ENCODE results near the gene EPOP. TPM values are rescaled to one million over a fixed set of nuclear protein-coding genes. Genes with fewer than 3 reads are reported as not detected.

Gene EPOP
- total RNA-seq (0.26 and 0.33 TPM in 2 replicates), polyA plus RNA-seq (0.14 and 0.24 TPM in 2 replicates), polyA minus RNA-seq (ENCODE audit: low replicate concordance) (0.30 and 0.90 TPM in 2 replicates)
- polyA plus RNA-seq (2012): 0.44 and 0.48 TPM in 2 replicates

GRCh38 chr17:38674749-38675615 is at the start of gene EPOP:
Gene EPOP (minus strand): TSS chr17:38674957. CDS start chr17:38674495, 462 bp downstream.
- H3K36me3 ChIP-seq (ENCODE audit: control insufficient read depth, insufficient read depth, low read length): no peaks in the 10 kb centered on the region
- H3K9me3 ChIP-seq (ENCODE audit: control insufficient read depth, insufficient read depth, low read depth, low read length): no peaks in the 10 kb centered on the region
- peak within 1 kb of the TSS in 1 of 4 experiments; percentile 55 for H3K4me3 ChIP-seq (replicated peaks in 1 of 4; ENCODE audit: control extremely low read depth in 1 of 4, insufficient read depth in 1 of 4, low read depth in 3 of 4, low read length in 4 of 4)
- peak; percentile 68 to 79 for DNase-seq (ENCODE audit: low read depth in 2 of 2)
- no peak for TF ChIP-seq EZH2 (IDR thresholded peaks at IDR 0.05; ENCODE audit: low read length, missing control alignments)
- TF ChIP-seq CTCF (conservative IDR thresholded peaks at IDR 0.05 in 1 of 2, IDR thresholded peaks at IDR 0.05 in 1 of 2; ENCODE audit: low read depth in 1 of 2, low read length in 2 of 2): no peak
- no peaks in the 10 kb centered on the region for H4K20me1 ChIP-seq (ENCODE audit: control insufficient read depth, extremely low read depth, insufficient read depth, low read length)
- H3K4me1 ChIP-seq (ENCODE audit: control insufficient read depth, extremely low read depth, insufficient read depth, low read length): peaks cover 2% of the 10 kb centered on the region
- H2AFZ ChIP-seq (ENCODE audit: low read length): no peak within 1 kb of the TSS
- peak within 1 kb of the TSS; percentile 75 for H3K4me2 ChIP-seq (ENCODE audit: extremely low read depth, insufficient read depth, low read length)
- peak within 1 kb of the TSS; percentile 25 for H3K9ac ChIP-seq (ENCODE audit: insufficient read depth, low read length)
- H3K79me2 ChIP-seq (ENCODE audit: control insufficient read depth, insufficient read depth, low read length): no peaks in the 10 kb centered on the region
- no peak within 1 kb of the TSS for H3K27ac ChIP-seq (ENCODE audit: insufficient read depth, low read length)
- H3K27me3 ChIP-seq (ENCODE audit: control insufficient read depth, insufficient read depth, low read length): peaks cover 42% of the 10 kb centered on the region

- peaks cover 12% of the 10 kb centered on the region for H3K36me3 ChIP-seq (ENCODE audit: control insufficient read depth, insufficient read depth, low read length)
- DNase-seq (ENCODE audit: low read depth in 2 of 2): no peak
These were observed 47.0 kb upstream of the EPOP start for GRCh38 chr17:38721802-38722201.

More at GRCh38 chr17:38721802-38722201, 47.0 kb upstream of the EPOP start:
- no peak overlapping the region for H2AFZ ChIP-seq (ENCODE audit: low read length)
- H3K27me3 ChIP-seq (ENCODE audit: control insufficient read depth, insufficient read depth, low read length): no peaks in the 10 kb centered on the region
- H3K9ac ChIP-seq (ENCODE audit: insufficient read depth, low read length): no peak overlapping the region
- no peak overlapping the region for H3K4me2 ChIP-seq (ENCODE audit: extremely low read depth, insufficient read depth, low read length)
- H3K4me3 ChIP-seq (replicated peaks in 1 of 4; ENCODE audit: control extremely low read depth in 1 of 4, insufficient read depth in 1 of 4, low read depth in 3 of 4, low read length in 4 of 4): no peak overlapping the region
- TF ChIP-seq CTCF (conservative IDR thresholded peaks at IDR 0.05 in 1 of 2, IDR thresholded peaks at IDR 0.05 in 1 of 2; ENCODE audit: low read depth in 1 of 2, low read length in 2 of 2): no peak
- no peak for TF ChIP-seq EZH2 (IDR thresholded peaks at IDR 0.05; ENCODE audit: low read length, missing control alignments)
- H3K9me3 ChIP-seq (ENCODE audit: control insufficient read depth, insufficient read depth, low read depth, low read length): no peaks in the 10 kb centered on the region
- H3K4me1 ChIP-seq (ENCODE audit: control insufficient read depth, extremely low read depth, insufficient read depth, low read length): no peaks in the 10 kb centered on the region
- H3K79me2 ChIP-seq (ENCODE audit: control insufficient read depth, insufficient read depth, low read length): no peaks in the 10 kb centered on the region
- no peaks in the 10 kb centered on the region for H4K20me1 ChIP-seq (ENCODE audit: control insufficient read depth, extremely low read depth, insufficient read depth, low read length)
- no peak overlapping the region for H3K27ac ChIP-seq (ENCODE audit: insufficient read depth, low read length)

Data from fibroblast of lung (primary cell).